AG09319 (cell line): ENCODE results near the gene ITIH4.

Source experiments
- DNase-seq: peaks from one replicate; pipeline ENCODE4 v3.0.0-alpha.2; 2010; ENCODE audit warnings: low read depth; ENCODE audit errors: extremely low read depth
- TF ChIP-seq, protein P1 (sequence below): IDR thresholded peaks from 2 replicates; pipeline ENCODE4 v1.5.1; 2011; ENCODE audit warnings: low read depth, mild to moderate bottlenecking, inconsistent platforms, low read length, moderate library complexity

ITIH4 gene

DNA sequence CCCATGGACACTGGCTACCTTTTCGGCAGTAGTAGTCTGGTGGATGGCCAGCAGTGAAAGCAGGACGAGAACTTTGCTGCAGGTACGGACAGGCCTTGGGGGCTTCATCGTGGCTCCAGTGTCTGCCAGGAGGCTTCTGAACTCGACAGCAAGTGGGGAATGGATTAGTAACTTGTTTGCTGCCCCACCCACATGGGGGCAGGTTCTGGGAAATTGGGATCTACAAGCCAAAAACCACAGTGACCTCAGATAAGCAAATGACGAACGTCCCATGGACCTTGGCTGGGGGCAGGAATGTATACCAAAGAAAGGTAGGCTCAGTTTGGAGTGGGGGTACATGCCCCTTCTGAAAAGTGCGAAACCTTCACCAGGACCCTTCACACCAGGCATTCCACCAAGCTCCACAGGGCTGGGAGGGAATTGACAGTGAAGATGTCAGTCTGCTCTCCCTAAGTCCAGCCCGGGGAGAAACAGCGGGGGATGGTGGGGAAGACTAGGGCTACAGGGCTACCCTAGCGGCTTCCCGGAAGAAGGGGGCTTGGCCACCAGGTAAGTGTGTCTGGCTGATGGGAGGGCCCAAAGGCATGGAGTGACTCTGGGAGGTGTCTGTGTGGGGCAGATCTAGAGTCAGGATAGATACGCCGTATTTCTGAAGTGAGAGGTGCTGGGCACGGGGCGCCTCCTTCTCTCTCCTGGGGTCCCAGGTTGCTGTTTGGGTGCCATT lies at the start of gene ITIH4:
Gene ITIH4 (minus strand): TSS at position 138 of the 724 bp plus-strand sequence. CDS start 30 bp downstream, at position 108.
- TF ChIP-seq, protein P1, sequence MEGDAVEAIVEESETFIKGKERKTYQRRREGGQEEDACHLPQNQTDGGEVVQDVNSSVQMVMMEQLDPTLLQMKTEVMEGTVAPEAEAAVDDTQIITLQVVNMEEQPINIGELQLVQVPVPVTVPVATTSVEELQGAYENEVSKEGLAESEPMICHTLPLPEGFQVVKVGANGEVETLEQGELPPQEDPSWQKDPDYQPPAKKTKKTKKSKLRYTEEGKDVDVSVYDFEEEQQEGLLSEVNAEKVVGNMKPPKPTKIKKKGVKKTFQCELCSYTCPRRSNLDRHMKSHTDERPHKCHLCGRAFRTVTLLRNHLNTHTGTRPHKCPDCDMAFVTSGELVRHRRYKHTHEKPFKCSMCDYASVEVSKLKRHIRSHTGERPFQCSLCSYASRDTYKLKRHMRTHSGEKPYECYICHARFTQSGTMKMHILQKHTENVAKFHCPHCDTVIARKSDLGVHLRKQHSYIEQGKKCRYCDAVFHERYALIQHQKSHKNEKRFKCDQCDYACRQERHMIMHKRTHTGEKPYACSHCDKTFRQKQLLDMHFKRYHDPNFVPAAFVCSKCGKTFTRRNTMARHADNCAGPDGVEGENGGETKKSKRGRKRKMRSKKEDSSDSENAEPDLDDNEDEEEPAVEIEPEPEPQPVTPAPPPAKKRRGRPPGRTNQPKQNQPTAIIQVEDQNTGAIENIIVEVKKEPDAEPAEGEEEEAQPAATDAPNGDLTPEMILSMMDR: no peak
- no peak for DNase-seq

DNA sequence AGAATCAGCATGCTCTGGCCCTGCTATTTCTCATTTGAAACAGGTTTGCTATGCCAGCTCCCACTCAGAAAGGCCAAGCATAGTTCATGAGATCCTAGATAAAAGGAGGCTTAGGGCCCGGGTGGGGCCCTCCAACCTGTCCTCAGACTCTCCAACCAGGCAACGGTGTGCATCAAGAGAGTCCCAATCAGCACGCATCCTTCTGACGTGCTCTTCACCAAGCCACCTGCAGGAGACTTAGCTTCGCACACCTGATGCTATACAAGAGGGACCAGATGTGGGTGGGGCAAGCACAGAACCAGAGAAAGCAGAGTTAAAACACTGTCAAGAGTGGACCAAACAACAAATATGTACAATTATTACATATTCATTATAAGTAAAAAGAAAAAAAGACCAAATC lies 49.6 kb upstream of the ITIH4 start:
- TF ChIP-seq, protein P1: no peak
- no peak for DNase-seq

DNA sequence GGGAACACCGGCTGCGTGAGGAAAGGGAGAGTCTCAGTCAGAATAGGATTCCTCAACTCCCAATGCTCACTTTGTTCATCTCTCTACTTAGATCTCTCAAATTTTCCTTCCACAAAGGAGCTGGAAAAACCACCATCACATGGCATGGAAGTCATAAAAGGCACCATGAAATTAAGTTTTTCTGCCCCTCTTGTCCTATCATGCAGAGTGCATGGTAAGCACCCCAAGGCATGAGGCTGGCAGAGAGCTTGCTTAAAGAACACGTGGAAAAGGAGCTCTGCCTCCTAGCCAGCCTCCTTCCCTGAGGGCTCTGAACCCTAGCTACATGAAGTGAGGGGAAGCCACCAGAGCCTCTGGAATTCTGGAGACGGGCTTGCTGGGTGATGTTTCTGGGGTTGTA lies 49.1 kb upstream of the ITIH4 start:
- TF ChIP-seq, protein P1: no peak
- no peak for DNase-seq

DNA sequence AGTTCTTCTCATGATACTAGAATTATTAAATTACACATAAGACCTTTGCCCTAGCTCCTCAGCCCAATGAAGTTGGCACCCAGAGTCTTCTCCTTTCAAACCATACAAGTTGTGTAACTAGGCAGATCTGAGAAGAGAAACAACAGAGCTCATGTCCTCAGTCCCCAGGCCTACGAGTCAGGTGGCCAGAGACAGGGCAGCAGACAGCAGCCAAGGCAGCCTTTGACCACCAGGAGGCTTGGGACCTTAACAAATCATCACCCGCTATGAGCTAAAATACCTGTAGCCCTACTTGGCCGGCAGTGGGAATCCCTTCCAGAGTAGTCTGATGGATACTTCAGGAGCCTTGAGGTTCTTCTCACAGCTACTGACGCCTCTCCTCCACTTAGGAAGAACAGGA lies 48.6 kb upstream of the ITIH4 start:
- TF ChIP-seq, protein P1: no peak
- DNase-seq: no peak

DNA sequence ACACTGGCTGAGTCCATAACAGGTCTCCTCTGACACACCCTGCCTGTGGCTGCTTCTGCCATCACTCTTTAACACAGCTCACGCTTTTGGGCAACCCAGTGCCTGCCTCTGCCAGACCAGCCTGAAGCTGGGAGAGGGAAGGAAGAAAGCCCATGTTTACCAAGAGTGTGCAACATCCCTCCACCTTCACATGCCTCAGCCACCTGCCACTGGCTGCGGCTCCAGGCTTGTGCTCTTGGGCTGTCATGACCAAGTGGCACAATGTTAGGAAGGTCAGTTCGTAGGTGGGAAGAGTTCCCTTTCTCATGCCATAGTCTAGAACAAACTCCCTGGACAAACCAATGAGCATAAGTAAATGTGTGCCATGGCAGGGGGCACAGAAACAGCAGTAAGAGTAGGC lies 46.6 kb upstream of the ITIH4 start:
- DNase-seq: no peak
- TF ChIP-seq, protein P1: no peak

DNA sequence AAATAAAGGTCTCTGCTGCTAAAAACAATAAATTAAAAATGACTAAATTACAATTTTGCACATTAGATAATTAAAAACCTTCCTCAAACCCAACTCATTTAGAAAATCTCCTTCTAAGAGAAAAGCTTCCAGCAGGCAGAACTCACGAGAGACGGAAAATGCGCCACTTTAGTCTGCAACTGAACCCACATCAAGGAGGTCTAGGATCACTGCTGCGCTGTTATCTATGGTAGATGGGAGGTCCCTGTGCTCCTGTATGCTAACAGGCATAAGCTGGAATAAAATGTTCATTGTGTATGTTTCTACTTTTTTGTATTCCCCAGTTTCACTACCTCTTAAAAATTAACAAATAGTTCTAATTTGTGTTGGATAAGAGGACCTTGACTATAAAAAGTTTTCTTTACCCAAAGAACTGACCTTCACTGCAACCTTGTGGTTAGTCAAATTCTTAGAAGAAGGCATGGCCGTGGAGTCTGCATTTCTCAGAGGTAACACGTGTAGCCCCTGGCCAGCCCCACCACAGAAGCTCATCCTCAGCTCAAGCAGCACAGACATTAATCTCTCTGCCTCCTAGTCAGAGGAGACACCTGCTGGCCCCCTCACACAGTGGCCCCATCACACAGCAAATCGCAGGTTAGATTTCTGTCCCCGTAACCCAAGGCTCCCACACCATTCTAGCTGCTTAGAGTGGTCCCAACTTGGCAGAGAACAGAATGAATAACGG lies 44.6 kb upstream of the ITIH4 start:
- TF ChIP-seq, protein P1: no peak

DNA sequence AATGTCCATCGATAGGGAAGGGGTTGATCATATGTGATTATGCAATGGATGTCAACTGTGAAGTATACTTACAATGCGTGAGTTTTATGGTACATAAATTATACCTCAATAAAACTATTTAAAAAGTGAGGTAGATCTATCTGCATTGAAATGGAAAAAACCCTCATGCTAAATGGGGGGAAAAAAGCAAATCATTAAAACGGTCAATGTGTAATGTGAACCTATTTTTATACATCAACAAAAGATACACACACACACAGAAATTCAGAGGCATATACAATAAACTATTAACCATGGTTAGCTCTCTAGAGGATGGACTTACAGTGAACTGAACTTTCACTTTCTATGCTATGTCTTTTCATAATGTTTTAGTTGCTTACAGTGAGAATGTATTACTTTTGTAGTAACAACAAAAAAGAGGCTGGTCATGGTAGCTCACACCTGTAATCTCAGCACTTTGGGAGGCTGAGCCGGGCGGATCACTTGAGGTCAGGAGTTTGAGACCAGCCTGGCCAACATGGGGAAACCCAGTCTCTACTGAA lies 43.8 kb upstream of the ITIH4 start:
- TF ChIP-seq, protein P1: no peak

More for the DNA sequence above, 44.6 kb upstream of the ITIH4 start:
- DNase-seq: no peak

More for the DNA sequence above, 43.8 kb upstream of the ITIH4 start:
- no peak for DNase-seq
